Retinal pigment epithelial cell (primary cell): ENCODE measurements around the gene PERM1.

ENCODE experiments used
- DNase-seq: peaks from one replicate; pipeline ENCODE4 v3.0.0-alpha.2; 2010; ENCODE audit warnings: low read depth
- H3K4me3 ChIP-seq: 2 replicates; pipeline ENCODE4 v1.5.1; 2011; ENCODE audit warnings: mild to moderate bottlenecking, low read length, control low read depth, moderate library complexity
- TF ChIP-seq, protein P1 (sequence below): conservative IDR thresholded peaks from 2 replicates; pipeline ENCODE4 v1.5.1; 2011; ENCODE audit warnings: low read depth, low read length, control low read depth, inconsistent platforms

The PERM1 gene

DNA sequence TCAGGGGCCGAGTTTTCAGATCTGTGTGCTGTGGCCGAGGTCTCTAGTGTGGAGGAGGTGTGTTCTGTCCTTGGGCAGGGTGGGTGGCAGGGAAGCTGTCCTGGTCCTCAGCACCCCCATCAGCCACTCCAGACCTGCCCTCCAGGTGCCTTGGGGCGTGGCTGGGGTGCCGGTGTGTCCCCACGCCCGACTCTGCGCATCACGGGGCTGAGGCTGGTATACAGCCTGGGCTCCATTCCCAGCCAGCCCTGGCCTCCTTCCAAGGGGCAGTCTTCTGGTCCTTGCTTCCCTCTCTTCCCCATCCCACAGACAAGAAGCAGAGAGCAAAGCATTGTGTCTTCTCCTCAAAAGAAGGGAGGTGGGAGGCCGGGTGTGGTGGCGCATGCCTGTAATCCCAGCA, 54.1 kb downstream of the PERM1 start:
- DNase-seq, result no peak
- TF ChIP-seq, protein P1, sequence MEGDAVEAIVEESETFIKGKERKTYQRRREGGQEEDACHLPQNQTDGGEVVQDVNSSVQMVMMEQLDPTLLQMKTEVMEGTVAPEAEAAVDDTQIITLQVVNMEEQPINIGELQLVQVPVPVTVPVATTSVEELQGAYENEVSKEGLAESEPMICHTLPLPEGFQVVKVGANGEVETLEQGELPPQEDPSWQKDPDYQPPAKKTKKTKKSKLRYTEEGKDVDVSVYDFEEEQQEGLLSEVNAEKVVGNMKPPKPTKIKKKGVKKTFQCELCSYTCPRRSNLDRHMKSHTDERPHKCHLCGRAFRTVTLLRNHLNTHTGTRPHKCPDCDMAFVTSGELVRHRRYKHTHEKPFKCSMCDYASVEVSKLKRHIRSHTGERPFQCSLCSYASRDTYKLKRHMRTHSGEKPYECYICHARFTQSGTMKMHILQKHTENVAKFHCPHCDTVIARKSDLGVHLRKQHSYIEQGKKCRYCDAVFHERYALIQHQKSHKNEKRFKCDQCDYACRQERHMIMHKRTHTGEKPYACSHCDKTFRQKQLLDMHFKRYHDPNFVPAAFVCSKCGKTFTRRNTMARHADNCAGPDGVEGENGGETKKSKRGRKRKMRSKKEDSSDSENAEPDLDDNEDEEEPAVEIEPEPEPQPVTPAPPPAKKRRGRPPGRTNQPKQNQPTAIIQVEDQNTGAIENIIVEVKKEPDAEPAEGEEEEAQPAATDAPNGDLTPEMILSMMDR, result no peak
- H3K4me3 ChIP-seq, result no peak overlapping the region

DNA sequence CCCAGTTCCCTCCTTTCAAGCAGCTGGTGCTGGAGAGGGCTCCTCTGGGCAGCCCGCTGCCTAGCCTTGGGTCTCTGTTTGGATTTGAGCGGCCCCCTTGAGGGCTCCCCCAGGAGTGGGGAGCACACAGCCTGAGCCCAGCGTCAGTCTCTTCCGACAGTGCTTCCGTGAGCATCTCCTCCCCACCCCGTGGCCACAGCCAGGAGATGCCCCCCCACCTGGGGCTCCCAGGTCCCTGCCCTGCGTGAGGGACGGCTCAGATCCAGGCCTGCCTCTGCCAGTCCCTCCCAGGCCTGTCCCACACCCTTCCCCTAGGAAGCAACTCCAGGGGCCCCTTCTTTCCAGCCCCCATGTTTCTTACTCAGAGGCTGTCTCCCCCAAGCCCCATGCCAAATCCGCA, 54.7 kb downstream of the PERM1 start:
- no peak overlapping the region for H3K4me3 ChIP-seq
- DNase-seq, result no peak
- TF ChIP-seq, protein P1, result no peak

DNA sequence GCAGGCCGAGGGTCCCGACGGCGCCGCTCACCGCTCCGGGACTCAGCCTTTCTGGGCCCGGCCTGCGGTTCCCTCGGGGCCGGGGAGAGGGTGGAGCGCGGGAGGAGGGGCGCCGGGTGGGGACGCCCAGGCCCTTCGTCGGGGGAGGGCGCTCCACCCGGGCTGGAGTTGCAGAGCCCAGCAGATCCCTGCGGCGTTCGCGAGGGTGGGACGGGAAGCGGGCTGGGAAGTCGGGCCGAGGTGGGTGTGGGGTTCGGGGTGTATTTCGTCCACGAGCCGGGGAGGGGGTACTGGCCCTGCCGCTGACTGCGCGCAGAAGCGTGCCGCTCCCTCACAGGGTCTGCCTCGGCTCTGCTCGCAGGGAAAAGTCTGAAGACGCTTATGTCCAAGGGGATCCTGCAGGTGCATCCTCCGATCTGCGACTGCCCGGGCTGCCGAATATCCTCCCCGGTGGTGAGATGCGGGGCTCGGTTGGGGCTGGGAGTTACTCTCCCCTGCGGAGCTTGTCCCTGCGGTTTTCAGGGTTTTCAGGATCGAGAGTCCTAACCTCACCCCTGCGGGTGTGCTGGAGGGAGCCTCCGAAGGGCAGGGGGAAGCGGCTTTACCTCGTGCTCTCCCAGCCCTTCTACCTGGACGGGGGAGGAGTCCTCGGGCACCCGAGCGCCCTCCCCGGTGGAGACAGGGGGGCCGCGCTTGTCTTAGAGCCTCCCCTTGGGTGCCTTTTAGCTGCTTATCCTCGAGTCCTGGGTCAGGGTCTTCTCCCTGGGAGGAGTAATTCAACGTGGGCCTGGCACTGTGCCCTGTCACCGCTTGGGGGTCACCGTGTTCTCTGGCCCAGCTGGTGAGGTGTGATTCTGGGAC, 56.1 kb downstream of the PERM1 start:
- TF ChIP-seq, protein P1, result peak; percentile 15
- no peak for DNase-seq

More for the DNA sequence above, 56.1 kb downstream of the PERM1 start:
- peak overlapping the region; percentile 56 for H3K4me3 ChIP-seq
